Measurements from ENCODE around the gene CACNB1. TPM values are rescaled to one million over a fixed set of nuclear protein-coding genes. Genes with fewer than 3 reads are reported as not detected.
"Not testable (repeated sequence)": the region's sequence is repeated elsewhere in the genome, so short reads cannot be mapped to it uniquely, and the experiment has no call there.

Gene CACNB1
- total RNA-seq, 1 donor from 2014 or later, result 19.0 TPM

DNA sequence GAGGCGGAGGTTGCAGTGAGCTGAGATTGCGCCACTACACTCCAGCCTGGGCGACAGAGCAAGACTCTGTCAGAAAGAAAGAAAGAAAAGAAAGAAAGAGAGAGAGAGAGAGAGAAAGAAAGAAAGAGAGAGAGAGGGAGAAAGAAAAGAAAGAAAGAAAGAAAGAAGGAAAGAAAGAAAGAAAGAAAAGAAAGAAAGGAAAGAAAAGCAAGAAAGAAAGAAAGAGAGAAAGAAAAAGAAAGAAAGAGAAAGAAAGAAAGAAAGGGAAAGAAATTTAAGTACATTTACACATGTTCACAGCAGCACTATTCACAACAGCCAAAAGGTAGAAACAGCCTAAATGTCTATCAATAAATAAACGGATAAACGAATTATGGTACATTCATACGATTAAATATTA, 67.9 kb downstream of the CACNB1 start:
- intact Hi-C loops (cut with micrococcal nuclease), result not testable (repeated sequence)

GRCh38 chr17:39126436-39126835, 71.0 kb downstream of the CACNB1 start:
- intact Hi-C loops (cut with micrococcal nuclease), result no loop called here

DNA sequence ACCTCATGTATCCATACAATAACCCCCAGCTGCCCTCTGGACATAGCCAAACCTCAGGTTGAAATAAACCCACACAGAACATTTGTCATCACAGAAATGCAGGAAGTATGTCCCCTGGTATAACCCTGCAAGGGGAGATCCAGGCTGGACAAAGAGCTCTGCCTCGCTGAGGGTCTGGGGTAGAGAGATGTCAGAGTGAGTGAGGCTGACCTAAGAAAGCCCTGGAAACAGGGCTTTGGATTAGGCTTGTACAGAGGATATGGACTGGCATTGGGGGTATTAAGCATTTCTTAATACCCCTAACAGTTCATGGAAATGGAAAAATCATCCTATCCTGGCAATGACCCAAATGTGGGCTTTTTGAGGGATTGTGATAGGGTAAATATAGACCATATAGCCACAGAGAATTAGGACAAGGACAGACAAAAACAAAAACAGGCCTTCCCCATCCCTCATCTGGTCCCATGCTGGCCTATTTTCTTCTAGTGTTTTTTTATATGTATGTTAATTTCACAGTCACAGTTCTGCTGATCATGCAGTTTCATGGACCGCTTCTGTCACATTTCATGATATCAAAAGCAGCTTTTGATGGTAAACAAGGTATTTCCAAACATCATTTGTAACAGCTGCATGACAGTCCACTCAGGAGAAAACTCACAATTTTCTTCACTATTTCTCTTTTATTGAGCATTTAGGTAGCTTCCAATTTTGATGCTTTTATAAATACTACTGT, 72.2 kb downstream of the CACNB1 start:
- intact Hi-C loops (cut with micrococcal nuclease), result no loop called here

DNA sequence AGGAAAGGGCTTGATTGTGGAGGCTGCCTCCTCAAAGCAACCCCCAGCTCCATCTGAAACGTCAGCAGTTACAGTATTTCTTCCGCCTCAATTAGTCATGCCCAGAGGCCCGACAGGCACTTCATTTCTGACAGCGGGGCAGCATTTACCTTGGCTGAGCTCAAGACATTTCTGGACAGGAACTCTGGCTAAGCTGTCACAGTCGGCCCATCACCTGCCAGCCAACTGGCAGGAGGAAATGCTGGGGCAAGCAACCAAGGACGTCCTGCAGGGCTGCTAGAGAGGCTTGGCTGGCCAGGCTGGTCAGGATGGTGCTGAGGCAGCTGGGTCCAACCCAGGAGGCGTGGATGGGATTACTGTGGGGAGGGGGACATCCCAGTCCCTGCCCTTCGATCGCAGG, 73.8 kb downstream of the CACNB1 start:
- intact Hi-C loops (cut with micrococcal nuclease), result no loop called here

Other genes with a start within 250 kb of the CACNB1 start
- not detected in 2 replicates for gene FBXO47, start 230.3 kb downstream of the CACNB1 start, total RNA-seq
- gene PLXDC1, start 46.0 kb downstream of the CACNB1 start, total RNA-seq, result 0.80 and 0.98 TPM in 2 replicates
- not detected in 2 replicates for gene ARL5C, start 31.5 kb downstream of the CACNB1 start, total RNA-seq
- gene RPL19, start 2.6 kb upstream of the CACNB1 start, total RNA-seq, result 1,964 and 2,030 TPM in 2 replicates
- not detected in 2 replicates for gene STAC2, start 28.3 kb upstream of the CACNB1 start, total RNA-seq
- gene FBXL20, start 204.0 kb upstream of the CACNB1 start, total RNA-seq, result 12.0 and 12.9 TPM in 2 replicates